Activated CD4-positive, alpha-beta T cell treated with anti-CD3 and anti-CD28 coated beads for 1 hour (primary cell): Measurements from ENCODE around the gene KRT71.
"Not testable (repeated sequence)": the region's sequence is repeated elsewhere in the genome, so short reads cannot be mapped to it uniquely, and the experiment has no call there.

ENCODE experiments used
- DNase-seq: peaks from one replicate; pipeline ENCODE4 v3.0.0-alpha.2; 2020

Gene KRT71

DNA sequence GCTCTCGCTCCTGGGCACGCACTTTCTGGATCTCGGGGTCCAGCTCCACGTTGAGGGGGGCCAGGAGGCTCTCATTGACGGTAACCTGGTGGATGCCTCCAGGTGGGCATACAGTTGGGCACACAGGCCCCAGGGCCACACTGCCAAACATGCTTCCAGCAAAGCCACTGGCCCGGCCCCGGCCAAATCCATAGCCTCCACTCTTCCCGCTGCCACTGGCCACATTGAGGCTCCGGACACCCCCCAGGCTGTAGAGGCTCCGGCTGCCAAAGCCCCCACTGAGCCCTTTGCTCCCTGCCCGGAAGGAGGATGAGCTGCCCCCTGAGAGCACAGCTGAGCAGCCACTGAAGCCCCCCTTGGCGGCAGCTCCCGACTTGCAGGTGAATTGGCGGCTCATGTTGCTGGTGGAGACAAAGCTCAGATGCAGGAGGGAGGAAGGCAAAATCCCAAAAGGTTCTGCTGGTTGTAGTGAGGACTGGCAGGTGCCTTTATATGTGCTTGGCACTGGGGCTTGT lies at the start of gene KRT71:
Gene KRT71, minus strand, starts transcription at position 465 of the 515 bp plus-strand sequence. Its CDS starts 68 bp downstream, at position 397.
- no peak for DNase-seq

DNA sequence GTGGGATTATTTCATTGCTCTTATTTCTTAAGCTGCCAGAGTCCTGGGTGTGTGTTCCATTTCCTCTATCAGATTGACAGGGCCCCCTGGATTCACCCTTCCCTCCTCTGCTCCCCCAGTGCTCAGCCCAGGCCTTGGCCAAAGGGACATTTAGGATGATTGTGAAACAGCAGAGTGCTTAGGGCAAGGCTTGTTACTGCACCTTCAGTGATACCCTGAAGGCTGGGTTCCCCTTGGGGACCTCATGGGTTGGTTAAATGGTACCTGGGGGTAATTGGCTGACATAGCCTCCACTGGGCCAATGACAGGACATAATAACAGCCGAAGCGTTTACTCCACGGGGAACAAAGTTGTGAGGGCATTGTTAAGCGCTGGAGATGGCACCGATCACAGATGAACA lies 49.6 kb upstream of the KRT71 start:
- DNase-seq, result no peak

DNA sequence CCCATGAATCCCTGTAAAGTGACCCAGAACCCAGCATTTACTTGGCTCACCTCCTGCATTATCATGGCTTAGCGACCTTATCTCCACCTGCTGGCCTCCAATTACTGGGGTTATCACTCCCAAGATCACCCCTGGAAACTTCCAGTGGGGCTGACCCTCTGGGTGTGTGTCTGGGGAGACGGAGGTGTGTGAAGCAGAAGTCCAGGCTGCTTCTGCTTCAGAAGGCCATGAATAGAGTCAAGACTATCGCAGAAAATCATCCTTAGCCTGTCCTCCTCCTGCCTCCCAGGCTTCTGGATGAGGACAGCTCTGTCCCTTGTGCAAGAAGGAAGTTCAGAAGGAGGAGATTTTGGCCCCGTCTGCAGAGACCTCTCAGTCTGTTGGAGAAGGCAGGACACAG lies 48.7 kb upstream of the KRT71 start:
- no peak for DNase-seq

DNA sequence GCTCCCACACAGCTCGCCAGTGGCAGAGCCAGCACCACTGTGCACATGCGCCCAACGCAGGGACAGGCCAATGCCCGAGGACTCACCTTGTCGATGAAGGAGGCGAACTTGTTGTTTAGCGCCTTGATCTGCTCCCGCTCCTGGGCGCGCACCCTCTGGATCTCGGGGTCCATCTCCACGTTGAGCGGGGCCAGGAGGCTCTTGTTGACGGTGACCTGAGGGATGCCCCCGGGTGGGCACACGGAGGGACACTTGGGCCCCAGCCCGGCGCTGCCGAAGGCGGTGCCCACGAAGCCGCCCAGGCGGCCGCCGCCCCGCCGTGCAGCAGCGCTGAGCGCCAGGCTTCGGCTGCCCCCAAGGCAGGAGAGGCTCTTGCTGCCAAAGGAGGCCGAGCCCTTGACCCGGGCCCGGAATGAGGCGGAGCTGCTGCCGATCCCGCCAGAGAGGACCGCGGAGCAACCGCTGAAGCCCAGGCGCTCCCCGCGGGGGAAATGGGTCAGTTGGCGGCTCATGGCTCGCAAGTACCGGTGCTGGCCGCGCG lies 48.1 kb upstream of the KRT71 start, which contains the start of gene KRT72:
Gene KRT72, minus strand, starts transcription at position 523 of the 541 bp plus-strand sequence. Its CDS starts 11 bp downstream, at position 512.
- no peak for DNase-seq

DNA sequence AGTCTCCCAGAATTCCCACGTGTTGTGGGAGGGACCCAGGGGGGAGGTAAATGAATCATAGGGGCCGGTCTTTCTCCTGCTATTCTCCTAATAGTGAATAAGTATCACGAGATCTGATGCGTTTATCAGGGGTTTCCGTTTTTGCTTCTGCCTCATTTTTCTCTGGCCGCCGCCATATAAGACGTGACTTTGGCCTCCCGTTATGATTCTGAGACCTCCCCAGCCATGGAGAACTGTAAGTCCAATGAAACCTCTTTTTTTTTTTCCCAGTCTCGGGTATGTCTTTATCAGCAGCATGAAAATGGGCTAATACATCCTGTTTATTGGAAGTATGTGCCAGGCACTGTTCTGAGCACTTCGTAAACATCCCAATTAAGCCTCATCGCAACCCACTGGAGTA lies 47.5 kb upstream of the KRT71 start:
- DNase-seq, result no peak

DNA sequence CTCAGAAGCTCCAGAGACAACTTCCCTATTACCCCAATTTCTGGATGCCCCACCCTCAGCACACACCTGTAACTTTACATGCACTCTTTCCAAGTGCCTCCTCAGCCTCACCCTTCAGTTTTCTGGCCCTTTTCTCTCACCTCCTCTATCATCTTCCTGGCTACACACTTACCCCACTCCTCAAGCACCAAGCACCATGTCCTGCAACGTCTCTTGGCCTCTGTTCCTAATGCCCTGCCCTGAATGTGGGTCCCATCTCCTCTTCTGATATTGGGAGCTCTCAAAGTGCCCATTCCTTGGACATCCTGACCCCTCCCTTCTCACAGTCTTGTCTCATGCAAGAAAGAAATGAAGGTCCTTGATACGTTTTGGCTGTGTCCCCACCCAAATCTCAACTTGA lies 47.1 kb upstream of the KRT71 start:
- no peak for DNase-seq

DNA sequence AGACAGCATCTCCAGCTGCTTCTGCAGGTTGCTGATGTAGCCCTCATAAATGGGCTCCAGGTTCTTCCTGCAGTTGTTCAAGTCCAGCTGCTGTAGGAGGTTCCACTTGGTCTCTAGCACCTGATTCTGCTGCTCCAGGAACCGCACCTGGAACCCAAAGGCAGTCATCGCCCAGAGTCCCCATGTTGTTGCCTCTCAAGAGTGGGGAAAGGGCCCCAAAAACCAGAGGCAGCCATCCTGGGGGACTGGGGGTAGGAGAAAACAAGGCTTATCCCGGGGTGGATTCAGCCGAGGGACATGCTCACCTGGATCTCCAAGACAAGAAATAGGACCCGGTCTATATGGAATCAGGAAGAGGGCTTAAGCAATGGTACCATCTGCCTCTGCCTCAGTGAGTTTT lies 46.0 kb upstream of the KRT71 start:
- DNase-seq, result no peak

DNA sequence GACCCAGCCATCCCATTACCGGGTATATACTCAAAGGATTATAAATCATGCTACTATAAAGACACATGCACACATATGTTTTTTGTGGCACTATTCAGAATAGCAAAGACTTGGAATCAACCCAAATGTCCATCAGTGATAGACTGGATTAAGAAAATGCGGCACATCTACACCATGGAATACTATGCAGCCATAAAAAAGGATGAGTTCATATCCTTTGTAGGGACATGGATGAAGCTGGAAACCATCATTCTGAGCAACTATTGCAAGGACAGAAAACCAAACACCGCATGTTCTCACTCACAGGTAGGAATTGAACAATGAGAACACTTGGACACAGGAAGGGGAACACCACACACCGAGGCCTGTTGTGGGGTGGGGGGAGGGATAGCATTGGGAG lies 41.3 kb upstream of the KRT71 start:
- DNase-seq, result not testable (repeated sequence)

DNA sequence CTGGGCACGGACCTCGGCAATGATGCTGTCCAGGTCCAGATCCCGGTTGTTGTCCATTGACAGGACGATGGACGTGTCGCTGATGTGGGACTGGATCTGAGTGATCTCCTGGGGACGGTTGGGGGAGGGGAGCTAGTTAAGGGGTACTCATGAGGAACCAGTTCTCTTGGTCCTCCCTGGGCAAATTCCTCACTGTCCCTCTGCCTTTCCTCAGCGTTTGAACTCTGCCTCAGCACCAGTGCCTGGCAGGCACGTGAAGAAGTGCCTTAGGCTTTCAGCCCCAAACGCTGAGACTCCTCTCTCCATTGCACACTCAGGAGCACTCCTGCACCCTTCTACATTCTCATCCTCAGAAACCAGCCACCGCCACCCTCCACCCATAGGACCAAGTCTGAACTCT lies 38.6 kb upstream of the KRT71 start:
- no peak for DNase-seq

DNA sequence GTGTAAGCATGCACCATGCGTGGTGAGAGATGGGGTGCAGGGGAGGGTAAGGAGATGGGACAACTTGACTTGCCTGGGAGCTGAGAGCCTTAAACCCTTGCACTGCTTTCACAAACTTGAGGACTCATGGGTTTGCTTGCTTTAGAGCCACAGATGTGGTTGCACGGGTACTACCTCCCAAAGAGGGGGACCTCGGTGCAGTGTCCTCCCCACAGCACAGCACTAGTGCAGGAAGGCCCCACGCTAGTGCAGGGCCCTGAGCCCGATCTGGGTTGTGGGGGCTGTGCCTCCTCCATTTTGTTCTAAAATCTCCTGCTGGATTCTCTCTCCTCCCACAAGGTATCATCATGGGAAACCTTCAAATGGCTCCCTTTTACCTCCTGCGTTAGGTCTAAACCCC lies 37.1 kb upstream of the KRT71 start:
- DNase-seq, result no peak

DNA sequence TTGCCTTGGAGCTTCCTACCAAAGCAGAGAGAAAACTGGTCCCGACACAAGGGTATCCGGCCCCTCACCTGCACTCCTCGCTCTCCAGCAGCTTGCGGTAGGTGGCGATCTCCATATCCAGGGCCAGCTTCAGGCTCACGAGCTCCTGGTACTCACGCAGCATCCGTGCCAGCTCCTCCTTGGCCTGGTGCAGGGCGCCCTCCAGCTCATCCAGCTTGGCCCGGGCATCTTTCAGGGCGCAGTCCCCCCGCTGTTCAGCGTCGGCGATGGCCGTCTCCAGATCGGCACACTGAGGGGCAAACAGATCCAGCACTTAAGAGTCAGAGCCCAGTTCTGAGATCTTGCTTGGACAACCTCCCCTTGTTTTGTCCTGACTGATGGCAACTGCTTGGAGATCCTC lies 34.6 kb upstream of the KRT71 start:
- DNase-seq, result no peak

DNA sequence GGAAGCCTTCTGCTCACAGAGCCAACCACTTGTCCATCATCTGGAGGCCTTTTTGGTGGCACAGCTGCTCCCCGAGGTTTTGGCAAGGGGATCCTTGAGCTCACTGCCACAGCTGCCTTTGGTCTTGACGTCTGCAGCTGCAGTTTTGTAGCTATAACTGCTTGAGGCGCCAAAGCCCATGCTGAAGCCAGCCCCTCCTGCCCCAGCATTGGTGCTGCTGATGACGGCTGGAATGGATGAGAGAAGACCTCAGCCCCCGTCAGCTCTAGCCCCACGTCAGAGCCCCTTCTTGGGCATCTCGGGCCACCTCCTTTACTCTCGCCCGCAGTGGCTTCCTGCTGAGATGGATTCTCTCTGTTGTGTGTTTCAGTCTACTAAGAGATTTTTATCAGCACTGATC lies 33.0 kb upstream of the KRT71 start:
- peak; percentile 34 for DNase-seq

DNA sequence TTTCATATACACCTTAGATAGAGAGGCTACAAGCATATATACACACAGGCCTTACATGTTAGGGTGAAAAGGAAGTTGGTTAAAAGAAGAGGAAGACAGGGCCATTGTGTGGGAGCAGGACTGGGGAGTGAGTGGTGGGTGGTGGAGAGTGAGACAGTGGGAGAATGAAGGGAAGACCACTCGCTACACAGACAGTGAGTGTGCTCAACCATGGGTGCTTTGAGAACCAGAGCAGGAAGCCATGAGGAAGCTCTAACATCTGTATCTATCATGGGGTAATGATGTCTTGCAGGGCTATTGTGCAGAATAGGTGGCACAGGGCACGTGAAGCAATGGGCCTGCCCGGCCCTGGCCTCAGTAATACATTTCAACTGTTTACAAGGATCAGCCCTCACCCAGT lies 32.1 kb upstream of the KRT71 start:
- no peak for DNase-seq

DNA sequence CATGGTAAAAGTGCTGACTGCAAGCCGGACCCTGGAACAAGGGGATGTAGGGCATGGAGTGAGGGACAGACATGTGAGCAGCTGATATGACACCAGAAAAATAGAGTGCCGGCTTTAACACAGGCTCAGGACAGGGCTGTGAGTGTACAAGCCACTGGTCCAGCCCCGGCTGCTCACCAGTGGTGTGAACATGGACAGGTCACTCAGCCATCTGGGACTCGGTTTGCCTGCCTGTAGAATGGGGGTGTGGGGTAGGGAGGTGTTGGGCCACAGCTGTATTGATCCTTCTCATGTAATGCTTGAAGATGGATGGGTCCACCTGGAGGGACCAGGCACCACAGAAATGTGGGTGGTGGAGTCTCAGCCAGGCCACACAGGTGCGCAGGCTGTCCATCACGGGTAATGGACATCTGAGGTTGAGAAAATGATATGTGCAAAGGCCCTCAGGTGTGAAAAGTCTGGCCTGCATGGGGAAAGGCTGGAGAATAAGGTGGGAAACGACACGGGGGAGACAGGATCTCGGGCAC lies 31.3 kb upstream of the KRT71 start:
- DNase-seq, result no peak

DNA sequence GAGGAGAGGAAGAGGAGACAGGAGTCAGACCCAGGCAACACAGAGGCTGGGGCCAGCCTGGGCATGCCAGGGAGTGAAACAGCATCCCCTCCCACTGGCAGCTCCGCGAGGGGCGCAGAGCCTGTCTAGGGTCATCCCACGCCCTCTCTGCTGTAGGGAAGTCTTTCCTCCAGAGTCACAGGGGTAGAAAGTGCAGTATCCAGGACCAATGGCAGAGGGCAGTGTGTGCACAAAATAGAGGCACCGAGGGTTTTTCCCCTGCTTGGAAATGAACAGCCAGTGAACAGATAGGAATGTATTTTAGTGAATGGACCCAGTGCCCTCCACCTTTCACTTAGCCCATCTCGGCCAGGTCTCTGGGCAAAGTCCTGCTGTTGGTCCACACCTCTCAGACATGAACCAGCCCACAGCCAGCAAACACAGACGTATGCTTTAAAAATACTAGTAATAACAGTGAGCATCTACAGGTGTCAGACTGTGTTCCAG lies 30.1 kb upstream of the KRT71 start:
- peak; percentile 53 for DNase-seq

DNA sequence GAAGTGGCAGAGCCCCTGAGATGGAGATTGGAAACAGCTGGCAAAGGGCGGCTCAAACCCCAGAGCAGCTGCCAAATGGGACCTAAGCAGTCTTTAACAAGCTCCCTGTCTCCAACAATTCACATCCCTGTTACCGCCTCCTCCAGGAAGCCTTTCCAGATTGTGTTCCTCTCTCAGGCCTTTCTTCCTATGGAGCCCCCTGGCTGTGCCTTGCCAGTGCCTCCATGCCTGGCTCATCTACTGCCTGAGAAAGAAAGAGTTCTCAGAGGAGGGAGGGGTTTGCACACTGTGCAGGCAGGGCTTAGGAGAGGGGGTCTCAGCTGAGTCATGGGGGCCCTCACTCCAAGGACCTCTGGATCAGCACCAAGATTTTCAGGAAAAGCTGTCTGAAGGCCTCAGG lies 29.5 kb upstream of the KRT71 start:
- DNase-seq, result no peak

DNA sequence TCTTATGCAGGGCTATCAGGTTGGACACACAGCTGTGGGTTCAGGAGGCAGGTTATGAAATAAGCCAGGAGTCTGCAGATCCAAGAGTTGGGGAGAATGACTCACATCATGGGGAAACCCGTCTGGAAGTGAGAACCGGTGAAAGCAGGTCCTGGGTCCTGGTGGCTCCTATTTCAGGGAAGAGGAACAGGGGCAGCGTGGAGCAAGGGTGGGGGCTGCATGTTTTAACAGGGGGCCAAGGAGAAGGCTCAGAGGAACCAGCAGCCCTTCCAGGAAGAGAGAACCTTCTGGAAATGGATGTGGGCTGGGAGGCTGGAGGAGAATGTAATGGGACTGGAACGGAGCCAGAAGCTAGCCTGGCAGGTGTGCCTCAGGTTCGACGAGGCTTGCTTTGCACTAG lies 28.5 kb upstream of the KRT71 start:
- no peak for DNase-seq

DNA sequence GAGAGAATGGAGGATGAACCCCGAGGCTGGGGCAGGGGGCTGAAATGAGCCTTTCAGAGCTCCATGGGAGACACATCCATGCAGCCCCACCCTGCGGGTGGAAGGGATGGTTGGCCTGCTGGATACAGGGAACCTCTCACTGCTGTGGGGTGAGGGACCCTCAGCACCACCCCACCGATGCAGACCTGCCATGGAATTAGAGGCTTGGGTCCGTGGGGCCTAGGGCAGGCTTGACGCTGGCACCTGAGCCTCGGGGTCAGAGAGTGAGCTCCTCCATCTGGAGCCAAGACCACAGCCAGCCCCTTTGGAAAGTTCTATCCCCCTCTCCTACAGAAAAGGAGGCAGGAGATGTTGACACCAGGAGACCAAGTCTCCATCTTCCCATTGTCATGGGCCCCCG lies 28.1 kb upstream of the KRT71 start:
- DNase-seq, result no peak

DNA sequence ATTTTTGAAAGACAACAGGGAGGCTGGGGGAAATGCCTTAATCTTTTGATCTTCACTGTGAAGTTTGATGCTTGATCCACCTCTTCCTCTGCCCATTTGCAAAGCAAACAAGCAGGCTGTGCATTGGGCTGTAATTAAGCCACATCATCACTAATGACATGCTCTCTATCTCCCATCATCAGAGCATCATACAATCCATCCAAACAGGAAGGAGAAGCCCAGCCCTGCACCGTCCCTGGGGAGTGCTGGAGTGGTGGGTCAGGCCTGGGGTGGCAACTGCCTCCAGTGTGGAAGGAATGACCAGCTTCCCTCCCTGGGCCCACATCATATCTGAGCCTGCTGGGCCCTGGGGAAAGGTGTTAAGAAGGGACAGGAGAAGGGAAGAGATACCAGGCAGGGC lies 27.6 kb upstream of the KRT71 start:
- DNase-seq, result no peak

DNA sequence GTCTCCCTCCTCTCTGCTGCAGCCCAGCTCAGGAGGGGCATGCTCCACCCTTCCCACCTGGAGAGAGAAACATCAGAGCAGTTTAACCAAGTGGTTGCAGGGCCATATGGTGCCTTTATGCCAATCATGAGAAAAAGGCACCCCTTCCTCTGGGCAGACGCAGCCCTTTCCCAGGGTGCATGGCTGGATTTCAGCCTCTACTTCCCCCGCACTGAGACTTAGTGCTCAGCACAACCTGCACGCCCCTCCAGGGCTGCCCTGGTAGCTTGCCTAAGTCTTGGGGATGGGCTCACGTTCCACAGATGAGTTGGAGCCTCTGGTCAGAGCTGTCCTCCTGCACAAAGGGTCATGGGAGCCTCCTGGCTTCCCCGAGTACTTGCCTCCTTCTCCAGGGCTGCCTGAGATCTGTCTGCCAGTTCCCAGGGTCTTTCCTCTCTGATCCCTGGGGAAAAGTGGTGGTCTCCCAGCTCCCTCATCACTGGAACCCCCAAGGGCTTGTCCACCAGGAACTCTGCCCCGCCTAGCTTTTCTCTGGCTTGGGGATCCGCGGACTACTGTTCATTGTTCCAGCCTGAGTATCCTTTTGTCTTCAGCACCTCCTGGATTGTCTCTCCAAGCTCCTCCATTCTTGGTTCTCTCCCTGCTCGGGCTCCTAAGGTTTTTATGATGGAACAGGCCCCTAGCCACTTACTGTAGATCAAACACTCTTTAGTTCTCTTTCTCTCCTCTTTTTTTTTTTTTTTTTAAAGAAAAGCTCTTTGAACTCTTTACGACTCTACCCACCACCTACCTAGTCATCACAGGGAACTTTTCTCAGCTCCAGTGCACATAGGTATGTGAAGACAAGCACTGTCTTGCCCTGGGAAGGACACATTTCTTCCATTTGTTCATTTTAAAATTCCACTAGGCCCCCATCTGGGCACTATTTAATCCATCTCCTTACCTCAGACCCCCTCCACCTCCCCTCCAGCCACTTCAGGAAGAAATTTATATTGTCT lies 26.8 kb upstream of the KRT71 start:
- DNase-seq, result no peak

DNA sequence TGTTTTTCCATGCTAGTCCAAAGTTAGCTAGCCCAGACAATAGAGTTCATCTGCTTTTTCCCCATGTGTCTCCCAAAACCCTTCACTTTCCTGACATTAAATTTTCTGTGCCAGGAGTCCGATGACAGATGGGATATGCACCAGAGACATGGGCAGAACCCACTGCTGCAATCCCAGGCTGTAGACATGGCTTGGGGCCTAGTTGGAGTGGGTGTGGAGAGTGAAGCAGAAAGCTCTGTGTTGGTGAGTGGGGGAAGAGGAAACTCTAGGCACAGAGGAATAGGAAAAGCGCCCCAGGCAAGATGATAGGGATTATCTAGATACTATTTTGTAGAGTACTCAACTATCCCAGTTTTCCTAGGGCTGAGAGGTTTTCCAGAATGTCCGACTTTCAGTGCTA lies 25.5 kb upstream of the KRT71 start:
- DNase-seq, result no peak

DNA sequence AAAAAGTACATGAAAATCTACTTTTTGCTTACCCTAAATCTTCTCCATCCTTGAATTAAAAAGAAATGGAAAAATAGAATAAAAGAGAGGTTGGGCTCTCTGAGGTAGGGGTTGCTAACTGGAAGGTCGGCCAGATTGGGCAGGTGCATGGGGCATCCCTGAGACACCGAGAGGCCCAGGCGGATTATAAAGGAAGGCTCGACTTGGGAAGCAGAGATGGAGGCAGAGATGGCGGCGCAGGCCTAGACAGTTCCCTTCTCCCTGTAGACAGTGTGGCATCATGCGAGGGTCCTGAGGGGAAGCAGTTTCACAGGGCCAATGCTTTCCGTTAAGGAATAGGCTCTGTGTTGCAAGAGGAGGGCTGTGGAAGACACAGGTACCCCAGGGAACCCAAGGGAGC lies 24.4 kb upstream of the KRT71 start:
- DNase-seq, result no peak

DNA sequence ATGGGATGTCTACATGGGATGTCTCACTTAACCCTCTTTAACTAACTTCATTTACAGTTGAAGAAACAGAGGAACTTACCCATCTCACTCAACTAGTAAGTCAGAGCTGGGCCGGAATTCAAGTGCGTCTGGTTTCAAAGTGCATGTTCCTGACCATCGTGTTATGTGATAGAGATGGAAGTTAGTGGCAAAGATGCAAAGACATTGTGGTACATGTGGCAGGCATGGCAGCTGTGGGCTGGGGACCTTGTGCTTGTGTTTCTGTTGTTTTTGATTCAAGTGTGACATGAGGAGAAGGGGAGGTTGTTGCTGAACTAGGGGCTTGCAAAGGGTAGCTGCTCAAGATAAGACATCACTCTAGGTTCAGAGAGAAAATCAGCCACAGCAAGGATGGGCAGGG lies 23.0 kb upstream of the KRT71 start:
- no peak for DNase-seq

DNA sequence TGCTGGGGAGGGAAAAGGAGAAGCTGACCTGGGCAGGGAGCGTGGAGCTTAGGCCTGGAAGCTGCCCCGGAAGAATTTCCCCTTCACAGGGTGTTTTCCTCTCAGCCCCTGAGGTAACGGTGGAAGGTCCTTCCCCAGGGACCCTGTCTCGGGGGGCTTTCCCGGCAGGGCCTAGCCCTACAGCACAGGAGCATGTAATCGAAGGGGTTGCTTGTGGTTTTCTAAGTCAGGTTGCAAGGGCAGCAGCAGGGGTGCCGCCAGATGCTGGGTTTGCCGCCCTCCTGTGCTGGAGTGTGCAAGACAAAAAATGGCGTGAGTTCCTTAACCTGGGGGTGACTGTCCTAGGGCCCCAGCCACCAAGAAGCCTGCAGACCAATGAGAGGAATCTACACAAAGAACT lies 22.3 kb upstream of the KRT71 start:
- no peak for DNase-seq
